ENCODE measurements around the gene GABRG3. TPM values are rescaled to one million over a fixed set of nuclear protein-coding genes. Genes with fewer than 3 reads are reported as not detected.

GABRG3 gene
- total RNA-seq, 2 experiments from 2014 or later: not detected

DNA sequence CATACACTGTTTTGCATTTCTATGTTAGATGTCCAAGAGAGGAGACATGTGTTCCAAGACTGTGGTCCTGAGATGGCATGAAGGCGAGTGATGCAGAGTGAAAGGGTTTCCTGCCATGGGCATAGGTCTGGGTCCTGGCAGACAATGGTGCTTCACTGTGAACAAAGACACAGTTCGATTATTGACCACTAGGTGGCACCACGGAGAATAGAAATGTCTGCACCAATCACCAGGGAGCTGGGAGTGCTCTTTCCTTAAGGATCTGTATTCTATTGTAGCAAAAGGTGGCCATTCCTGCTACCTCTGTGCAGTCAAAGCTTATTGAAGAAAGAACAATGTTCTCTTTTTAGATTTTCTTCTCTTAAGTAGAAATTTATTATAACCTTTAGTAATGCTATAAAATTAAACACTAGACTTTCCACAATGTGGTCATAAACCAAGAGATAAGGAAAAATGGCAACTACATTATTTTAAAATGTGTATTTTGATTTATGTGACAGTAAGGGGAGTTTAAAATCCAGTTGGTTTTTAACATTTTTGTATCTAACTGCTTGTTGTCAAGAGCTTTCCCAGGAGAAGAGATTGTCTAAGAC is 88.7 kb downstream of the GABRG3 start:
- ChIA-PET POLR2A (no interaction called here), CTCF (interaction anchor here (0.7 kb wide), 1 partner anchor 10 kb away, joined by 3 read pairs; no protein-coding TSS in a partner anchor)

DNA sequence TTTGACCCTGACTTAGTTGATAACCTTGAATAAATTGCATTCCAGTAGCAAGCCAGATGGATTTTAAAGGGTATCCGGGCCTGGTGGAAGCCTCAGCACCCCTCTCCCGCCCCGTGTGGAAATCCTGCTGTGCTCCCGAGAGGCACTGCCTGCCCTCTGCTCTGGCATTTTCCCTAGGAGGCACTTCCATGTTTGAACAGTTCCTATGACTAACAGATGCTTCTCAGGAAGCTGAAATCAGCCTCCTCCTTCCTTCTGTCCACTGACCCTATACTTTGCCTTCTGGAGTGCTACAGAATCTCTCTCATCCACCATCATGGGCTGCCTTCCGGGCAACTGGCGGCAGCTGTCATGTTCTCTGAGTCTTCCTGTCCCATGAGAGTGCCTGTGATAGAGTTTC is 90.8 kb downstream of the GABRG3 start:
- ChIA-PET CTCF (no interaction called here), POLR2A (no interaction called here)

DNA sequence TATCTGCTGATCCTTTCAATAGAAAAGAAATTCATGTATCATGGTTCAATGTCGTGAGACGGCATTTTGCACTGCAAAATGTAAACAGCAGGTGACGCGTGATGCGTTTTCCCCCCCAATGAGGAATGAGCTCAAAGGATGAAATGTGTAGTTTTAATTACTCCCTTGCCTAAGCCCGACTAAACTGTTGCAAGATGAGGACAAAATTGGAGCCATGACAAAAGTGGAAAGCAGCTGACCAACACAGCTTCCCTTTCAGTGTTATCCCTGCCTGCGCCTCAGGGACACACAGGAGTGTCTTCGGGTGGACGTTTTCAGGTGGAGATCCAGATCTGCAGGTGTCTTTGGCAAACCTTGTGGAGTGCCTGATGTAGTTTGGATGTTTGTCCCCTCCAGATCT is 92.0 kb downstream of the GABRG3 start:
- ChIA-PET CTCF (interaction anchor here (0.6 kb wide), 1 partner anchor 37 kb away, joined by 3 read pairs; no protein-coding TSS in a partner anchor), POLR2A (no interaction called here)

GRCh38 chr15:27064080-27064479 is 93.1 kb downstream of the GABRG3 start:
- POLR2A ChIA-PET: no interaction called here

DNA sequence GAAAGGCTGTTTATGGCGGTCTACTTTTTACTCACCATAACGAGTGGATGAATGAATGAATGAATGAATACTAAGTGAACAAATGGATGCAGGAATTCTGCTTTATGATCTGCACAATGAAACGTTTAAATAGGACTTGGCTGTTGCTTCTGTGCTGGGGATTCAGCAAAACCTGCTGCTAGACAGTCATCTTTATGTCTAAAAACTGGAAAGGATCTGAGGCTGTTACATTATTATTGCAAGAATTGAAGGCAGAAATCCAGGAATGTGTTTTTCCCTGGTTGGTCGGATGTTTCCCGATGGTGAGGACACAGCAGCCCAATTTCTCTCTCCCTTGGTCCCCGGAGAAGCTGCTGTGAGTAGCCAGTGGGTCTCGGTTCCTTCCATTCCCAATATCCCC is 94.2 kb downstream of the GABRG3 start:
- ChIA-PET CTCF (no interaction called here), POLR2A (no interaction called here)

More at GRCh38 chr15:27064080-27064479, 93.1 kb downstream of the GABRG3 start:
- CTCF ChIA-PET: no interaction called here

DNA sequence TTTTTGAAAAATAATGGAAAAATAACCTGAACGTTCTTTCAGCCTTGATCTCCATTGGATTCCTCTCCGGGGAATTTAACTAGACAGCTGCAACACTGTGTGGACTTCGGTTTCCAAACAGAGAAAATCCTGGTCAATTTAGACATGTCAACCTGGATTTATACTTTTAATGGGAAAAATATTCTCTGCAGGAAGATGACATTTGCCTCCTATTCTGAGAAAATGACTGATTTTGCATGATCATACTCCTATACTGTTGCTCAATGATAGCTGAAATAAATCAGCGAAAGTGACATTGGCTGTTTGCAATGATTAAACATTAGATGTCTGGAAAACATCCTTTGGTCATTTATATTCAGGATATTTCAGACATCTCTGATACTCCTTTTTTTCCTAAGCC is 94.8 kb downstream of the GABRG3 start:
- CTCF ChIA-PET: no interaction called here
- POLR2A ChIA-PET: no interaction called here

DNA sequence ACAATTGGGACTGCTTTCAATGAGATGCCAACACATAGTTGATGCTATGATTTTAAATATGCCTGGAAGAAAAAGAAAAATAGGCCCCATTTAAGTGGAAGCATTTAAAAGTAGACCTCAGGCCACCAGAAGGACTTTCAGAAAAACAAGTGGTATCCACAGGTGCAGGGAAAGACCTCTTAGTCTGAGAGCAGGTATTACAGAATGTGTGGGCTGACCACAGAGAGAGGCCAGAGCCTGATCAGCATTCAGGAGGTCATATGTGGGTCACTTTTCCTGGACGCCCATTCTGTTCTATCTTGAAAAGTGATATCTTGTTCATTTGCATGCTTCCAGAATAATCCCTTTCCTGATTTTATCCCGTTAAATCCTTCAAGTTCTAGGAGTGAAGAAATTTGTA is 95.5 kb downstream of the GABRG3 start:
- ChIA-PET POLR2A (no interaction called here), CTCF (no interaction called here)

DNA sequence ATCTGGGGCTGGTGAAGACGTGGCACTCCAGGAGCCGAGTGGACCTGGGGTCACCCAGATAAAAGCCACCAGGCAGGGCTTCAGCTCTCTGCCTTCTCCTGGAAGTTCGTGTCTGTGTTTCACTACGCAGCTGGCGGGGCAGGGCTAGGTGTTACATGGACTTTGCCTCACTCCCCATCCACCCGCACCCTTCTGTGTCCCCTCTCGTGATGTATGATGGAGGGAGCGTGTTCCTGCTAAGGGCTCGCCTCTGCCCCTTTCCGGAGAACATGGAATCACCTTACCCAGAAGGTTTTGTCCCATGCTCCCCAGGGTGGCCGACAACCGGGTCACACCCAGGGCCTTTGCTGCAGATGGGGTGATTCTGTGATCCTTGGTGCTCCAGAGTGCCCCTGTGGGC is 96.2 kb downstream of the GABRG3 start:
- CTCF ChIA-PET: no interaction called here

GRCh38 chr15:27070841-27071240 is 99.9 kb downstream of the GABRG3 start:
- POLR2A ChIA-PET: no interaction called here
- CTCF ChIA-PET: no interaction called here

More for the DNA sequence above, 96.2 kb downstream of the GABRG3 start:
- POLR2A ChIA-PET: no interaction called here

DNA sequence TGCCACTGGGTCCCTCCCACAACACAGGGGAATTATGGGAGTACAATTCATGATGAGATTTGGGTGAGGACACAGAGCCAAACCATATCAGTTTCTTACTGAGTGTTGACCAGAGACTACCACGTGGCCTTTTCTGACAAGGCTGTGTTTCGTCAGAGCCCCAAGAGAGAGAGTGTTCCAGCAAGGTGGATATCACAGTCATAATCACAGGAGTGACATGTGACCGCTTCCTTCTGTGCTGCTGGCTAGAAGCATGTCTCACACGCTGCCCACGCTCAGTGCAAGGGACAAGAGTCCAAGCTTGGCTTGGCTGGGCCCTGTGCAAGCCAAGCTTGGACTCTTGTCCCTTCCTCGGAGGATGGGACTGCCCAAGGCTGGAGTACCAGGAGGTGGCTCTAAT is 103.2 kb downstream of the GABRG3 start:
- ChIA-PET CTCF (no interaction called here), POLR2A (no interaction called here)

DNA sequence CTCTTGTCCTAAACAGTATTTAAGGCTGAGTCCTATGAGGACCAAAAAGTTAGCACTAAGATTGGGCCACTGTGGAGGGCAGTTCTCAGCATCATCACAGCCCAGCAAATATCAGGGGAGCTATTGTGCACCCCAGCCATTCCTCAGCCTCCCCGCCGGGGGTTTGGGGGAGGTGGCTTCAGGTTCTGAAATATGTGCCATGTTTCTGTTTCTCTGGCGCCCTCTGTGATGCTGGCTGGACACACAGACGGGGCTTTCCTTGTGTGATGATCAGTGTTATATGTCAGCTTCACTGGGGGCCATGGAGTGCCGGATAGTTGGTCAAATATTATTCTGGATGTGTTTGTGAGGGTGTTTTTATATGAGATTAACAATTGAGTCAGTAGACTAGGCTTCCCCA is 106.8 kb downstream of the GABRG3 start:
- CTCF ChIA-PET: no interaction called here
- POLR2A ChIA-PET: no interaction called here

GRCh38 chr15:27081676-27082418 is 110.9 kb downstream of the GABRG3 start:
- ChIA-PET POLR2A (no interaction called here), CTCF (no interaction called here)

GRCh38 chr15:27082526-27082925 is 111.5 kb downstream of the GABRG3 start:
- CTCF ChIA-PET: no interaction called here
- POLR2A ChIA-PET: no interaction called here

DNA sequence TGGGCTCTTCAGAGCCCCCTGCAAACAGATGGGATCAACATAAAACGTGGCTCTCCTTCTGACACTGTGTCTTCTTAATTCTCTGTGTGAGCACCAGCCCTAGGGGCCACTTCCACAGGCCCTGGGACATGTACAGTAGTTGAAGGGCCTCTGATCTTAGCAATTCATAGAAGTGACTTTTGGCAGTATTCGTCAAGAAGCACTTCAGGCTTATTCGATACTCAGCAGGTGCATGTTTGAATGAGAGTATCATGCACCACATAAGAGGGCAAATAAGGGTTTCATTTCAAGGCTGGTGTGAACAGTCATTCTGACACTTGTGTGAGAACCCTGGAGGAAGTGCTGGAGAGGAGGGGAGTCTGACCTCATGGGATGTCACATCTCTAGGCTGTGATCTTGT is 113.9 kb downstream of the GABRG3 start:
- POLR2A ChIA-PET: no interaction called here
- CTCF ChIA-PET: no interaction called here

GRCh38 chr15:27086149-27086548 is 115.2 kb downstream of the GABRG3 start:
- CTCF ChIA-PET: interaction anchor here (0.7 kb wide), 1 partner anchor 695 kb away, joined by 3 read pairs; no protein-coding TSS in a partner anchor
- POLR2A ChIA-PET: no interaction called here

GRCh38 chr15:27086805-27087204 is 115.8 kb downstream of the GABRG3 start:
- ChIA-PET CTCF (no interaction called here), POLR2A (no interaction called here)

GRCh38 chr15:27087651-27088583 is 116.9 kb downstream of the GABRG3 start:
- POLR2A ChIA-PET: no interaction called here
- CTCF ChIA-PET: no interaction called here

DNA sequence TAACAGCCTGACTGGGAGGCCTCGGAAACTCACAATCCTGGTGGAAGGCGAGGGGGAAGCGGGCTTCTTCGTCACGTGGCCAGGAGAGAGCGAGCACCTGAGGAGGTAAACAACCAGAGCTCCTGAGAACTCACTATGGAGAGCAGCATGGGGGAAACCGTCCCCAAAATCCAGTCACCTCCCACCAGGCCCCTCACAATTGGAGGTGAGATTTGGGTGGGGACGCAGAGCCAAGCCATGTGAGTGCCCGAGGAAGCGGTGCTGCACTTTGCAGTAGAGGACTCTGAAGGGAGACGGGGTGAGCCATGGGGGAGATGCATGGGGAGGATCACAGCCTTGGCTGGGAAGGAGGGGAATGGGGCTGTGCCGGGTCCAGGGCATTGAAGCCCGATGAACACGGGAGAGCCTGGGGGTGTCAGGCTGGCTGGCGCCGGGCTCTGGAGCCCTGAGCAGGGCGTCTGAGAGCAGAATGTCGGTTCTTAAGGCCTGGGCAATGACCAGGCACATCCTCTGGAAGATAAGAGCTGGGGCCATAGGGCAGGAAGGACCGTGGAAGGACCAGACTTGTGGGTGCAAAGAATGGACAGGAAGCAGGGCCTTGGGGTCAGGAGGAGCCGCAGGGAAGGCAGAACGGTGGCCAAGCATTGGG is 117.7 kb downstream of the GABRG3 start:
- ChIA-PET POLR2A (no interaction called here), CTCF (no interaction called here)

DNA sequence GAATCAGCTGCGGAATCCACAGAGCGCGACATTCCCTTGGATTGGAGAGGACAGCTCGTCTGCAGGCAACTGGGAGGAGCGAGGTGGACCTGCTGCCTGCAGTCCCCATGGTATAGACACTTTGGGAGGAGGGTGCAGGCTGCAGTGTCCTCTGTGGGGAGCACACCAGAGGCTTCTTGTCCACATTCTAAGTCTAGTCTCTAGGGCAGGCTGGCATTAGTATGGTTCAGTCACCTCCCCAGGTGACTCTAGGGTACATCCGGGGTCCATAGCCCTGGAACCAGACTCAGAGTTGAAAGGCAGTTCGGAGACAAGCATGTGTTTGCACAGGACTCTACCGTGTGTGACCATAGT is 118.2 kb downstream of the GABRG3 start:
- ChIA-PET POLR2A (no interaction called here), CTCF (no interaction called here)

DNA sequence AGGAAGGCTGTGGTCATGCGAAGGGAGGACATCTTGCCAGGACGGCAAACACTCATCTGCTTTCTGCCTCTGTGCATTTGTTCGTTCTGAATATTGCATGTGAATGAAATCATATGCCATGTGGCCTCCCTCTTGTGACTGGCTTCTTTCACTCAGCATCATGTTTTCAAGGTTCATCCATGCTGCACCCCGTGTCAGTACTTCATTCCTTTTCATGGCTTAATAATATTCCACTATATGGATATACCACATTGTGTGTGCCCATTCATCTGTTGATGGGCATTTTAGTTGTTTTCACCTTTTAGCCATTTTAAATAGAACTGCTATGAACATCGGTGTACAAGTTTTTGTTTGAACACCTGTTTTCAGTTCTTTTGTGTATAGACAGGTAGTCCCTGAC is 118.7 kb downstream of the GABRG3 start:
- POLR2A ChIA-PET: no interaction called here

More for the DNA sequence above, 118.7 kb downstream of the GABRG3 start:
- CTCF ChIA-PET: no interaction called here
